HG02588 (cell line): ENCODE results near the gene PSMD14.

Experiments
- ATAC-seq: cut with Tn5 transposase; IDR thresholded peaks from one replicate; pipeline ENCODE4 v1.9.1; 2021; ENCODE audit warnings: mild to moderate bottlenecking, moderate library complexity; ENCODE audit not compliant: unreplicated experiment

Gene PSMD14

GRCh38 chr2:161438598-161438997 is 130.4 kb downstream of the PSMD14 start:
- ATAC-seq = no peak

- no peak for ATAC-seq
Observed at GRCh38 chr2:161445097-161445496, 136.9 kb downstream of the PSMD14 start.

- no peak for ATAC-seq
Observed at GRCh38 chr2:161448431-161448830, 140.2 kb downstream of the PSMD14 start.
